Activated CD4-positive, alpha-beta memory T cell treated with anti-CD3 and anti-CD28 coated beads for 36 hours (primary cell): ENCODE measurements around the gene IL1R2. TPM values are rescaled to one million over a fixed set of nuclear protein-coding genes. Genes with fewer than 3 reads are reported as not detected.

Experiments
- CTCF ChIA-PET: fragments of 350-600 bp; sonication (Branson Sonifier 250); formaldehyde crosslinking; loops from one replicate; lab custom pipeline; 2021; ENCODE audit warnings: antibody characterized with exemption, inconsistent platforms; lab: Charles Lee
- POLR2A ChIA-PET: fragments of 350-600 bp; sonication (Branson Sonifier 250); formaldehyde crosslinking; loops from one replicate; lab custom pipeline; 2021; ENCODE audit warnings: antibody characterized with exemption; lab: Charles Lee
- DNase-seq: peaks from one replicate; pipeline ENCODE4 v3.0.0-alpha.2; 2020
- H3K27ac Mint-ChIP-seq: one replicate; pipeline ENCODE4 v1.8.0; 2021; ENCODE audit warnings: mixed read lengths
- H3K27me3 Mint-ChIP-seq: one replicate; pipeline ENCODE4 v1.8.0; 2021; ENCODE audit warnings: mixed read lengths
- H3K36me3 Mint-ChIP-seq: one replicate; pipeline ENCODE4 v1.8.0; 2021; ENCODE audit warnings: mixed read lengths
- H3K4me1 Mint-ChIP-seq: one replicate; pipeline ENCODE4 v1.8.0; 2021; ENCODE audit warnings: low read depth, mixed read lengths
- H3K4me3 Mint-ChIP-seq: one replicate; pipeline ENCODE4 v1.8.0; 2021; ENCODE audit warnings: mild to moderate bottlenecking, mixed read lengths
- H3K9me3 Mint-ChIP-seq: one replicate; pipeline ENCODE4 v1.8.0; 2021; ENCODE audit warnings: mixed read lengths
- intact Hi-C: fragments of 100-400 bp; cut with micrococcal nuclease; formaldehyde crosslinking; loops from one replicate; pipeline ENCODE4 v1.15.1; 2023
- total RNA-seq, 2 experiments: library from RNA; stranded (reverse); gene quantifications; one replicate each; pipeline ENCODE4 v1.2.3, GENCODE V29; 2021

IL1R2 gene
- total RNA-seq, 2 experiments from 2014 or later, result 35.6 to 36.2 TPM

GRCh38 chr2:101981066-101981465 is 10.7 kb upstream of the IL1R2 start:
- intact Hi-C loops, result no loop called here
- DNase-seq, result no peak
- ChIA-PET POLR2A (no interaction called here), CTCF (interaction anchor here (0.7 kb wide), 1 partner anchor 25 kb away, joined by 3 read pairs; no protein-coding TSS in a partner anchor)
- H3K4me3 Mint-ChIP-seq, result no peak overlapping the region
- no peak overlapping the region for H3K27ac Mint-ChIP-seq
- peaks cover 1% of the 10 kb centered on the region for H3K27me3 Mint-ChIP-seq
- no peaks in the 10 kb centered on the region for H3K9me3 Mint-ChIP-seq
- no peaks in the 10 kb centered on the region for H3K36me3 Mint-ChIP-seq
- H3K4me1 Mint-ChIP-seq, result no peaks in the 10 kb centered on the region

- no peak for DNase-seq
- H3K9me3 Mint-ChIP-seq, result no peaks in the 10 kb centered on the region
- H3K4me3 Mint-ChIP-seq, result no peak overlapping the region
- intact Hi-C loops, result no loop called here
- H3K27ac Mint-ChIP-seq, result no peak overlapping the region
- H3K36me3 Mint-ChIP-seq, result no peaks in the 10 kb centered on the region
- no peaks in the 10 kb centered on the region for H3K4me1 Mint-ChIP-seq
- peaks cover 1% of the 10 kb centered on the region for H3K27me3 Mint-ChIP-seq
- ChIA-PET POLR2A (no interaction called here), CTCF (interaction anchor here (0.7 kb wide), 1 partner anchor 25 kb away, joined by 3 read pairs; no protein-coding TSS in a partner anchor)
Measured at GRCh38 chr2:101981504-101981903, 10.3 kb upstream of the IL1R2 start.

- peaks cover 1% of the 10 kb centered on the region for H3K27me3 Mint-ChIP-seq
- H3K36me3 Mint-ChIP-seq, result no peaks in the 10 kb centered on the region
- POLR2A ChIA-PET, result no interaction called here
- H3K4me3 Mint-ChIP-seq, result no peak overlapping the region
- intact Hi-C loops, result no loop called here
- H3K9me3 Mint-ChIP-seq, result no peaks in the 10 kb centered on the region
- H3K4me1 Mint-ChIP-seq, result no peaks in the 10 kb centered on the region
- DNase-seq, result no peak
- CTCF ChIA-PET, result interaction anchor here (1.1 kb wide), 1 partner anchor 97 kb away, joined by 4 read pairs; no protein-coding TSS in a partner anchor
- no peak overlapping the region for H3K27ac Mint-ChIP-seq
Measured at GRCh38 chr2:101982495-101983029, 9.2 kb upstream of the IL1R2 start.

- H3K4me1 Mint-ChIP-seq, result no peaks in the 10 kb centered on the region
- no peaks in the 10 kb centered on the region for H3K36me3 Mint-ChIP-seq
- POLR2A ChIA-PET, result no interaction called here
- no peak for DNase-seq
- no peak overlapping the region for H3K4me3 Mint-ChIP-seq
- CTCF ChIA-PET, result interaction anchor here (1.1 to 2.0 kb wide), 2 partner anchors 98 to 100 kb away, joined by 4 to 10 read pairs; no protein-coding TSS in a partner anchor
- H3K27ac Mint-ChIP-seq, result no peak overlapping the region
- intact Hi-C loops, result no loop called here
- H3K9me3 Mint-ChIP-seq, result no peaks in the 10 kb centered on the region
- peaks cover 1% of the 10 kb centered on the region for H3K27me3 Mint-ChIP-seq
Measured at GRCh38 chr2:101983486-101983885, 8.3 kb upstream of the IL1R2 start.

GRCh38 chr2:101983928-101984327 is 7.8 kb upstream of the IL1R2 start:
- CTCF ChIA-PET, result interaction anchor here (0.6 to 2.0 kb wide), 3 partner anchors 99 to 103 kb away, joined by 3 to 10 read pairs (median 4); no protein-coding TSS in a partner anchor
- DNase-seq, result no peak
- H3K36me3 Mint-ChIP-seq, result no peaks in the 10 kb centered on the region
- H3K9me3 Mint-ChIP-seq, result no peaks in the 10 kb centered on the region
- no peak overlapping the region for H3K4me3 Mint-ChIP-seq
- intact Hi-C loops, result no loop called here
- peaks cover 1% of the 10 kb centered on the region for H3K27me3 Mint-ChIP-seq
- no peaks in the 10 kb centered on the region for H3K4me1 Mint-ChIP-seq
- H3K27ac Mint-ChIP-seq, result no peak overlapping the region
- POLR2A ChIA-PET, result no interaction called here

- DNase-seq, result no peak
- no peaks in the 10 kb centered on the region for H3K36me3 Mint-ChIP-seq
- intact Hi-C loops, result no loop called here
- no peaks in the 10 kb centered on the region for H3K9me3 Mint-ChIP-seq
- no peaks in the 10 kb centered on the region for H3K4me1 Mint-ChIP-seq
- CTCF ChIA-PET, result interaction anchor here (0.6 to 2.0 kb wide), 2 partner anchors 101 to 104 kb away, joined by 3 to 10 read pairs; no protein-coding TSS in a partner anchor
- H3K27ac Mint-ChIP-seq, result no peak overlapping the region
- POLR2A ChIA-PET, result no interaction called here
- no peak overlapping the region for H3K4me3 Mint-ChIP-seq
- H3K27me3 Mint-ChIP-seq, result peaks cover 1% of the 10 kb centered on the region
Measured at GRCh38 chr2:101984656-101985055, 7.1 kb upstream of the IL1R2 start.

- intact Hi-C loops, result no loop called here
- H3K4me1 Mint-ChIP-seq, result no peaks in the 10 kb centered on the region
- ChIA-PET CTCF (interaction anchor here (1.0 to 2.0 kb wide), 2 partner anchors 102 kb away, joined by 3 to 10 read pairs; no protein-coding TSS in a partner anchor), POLR2A (no interaction called here)
- no peak overlapping the region for H3K4me3 Mint-ChIP-seq
- no peak for DNase-seq
- peaks cover 3% of the 10 kb centered on the region for H3K27me3 Mint-ChIP-seq
- H3K27ac Mint-ChIP-seq, result no peak overlapping the region
- H3K9me3 Mint-ChIP-seq, result no peaks in the 10 kb centered on the region
- H3K36me3 Mint-ChIP-seq, result no peaks in the 10 kb centered on the region
Measured at GRCh38 chr2:101985101-101985792, 6.5 kb upstream of the IL1R2 start.

GRCh38 chr2:101985793-101986164 is 6.0 kb upstream of the IL1R2 start:
- CTCF ChIA-PET, result interaction anchor here (1.0 kb wide), 2 partner anchors 102 to 255 kb away, joined by 3 read pairs; no protein-coding TSS in a partner anchor
- POLR2A ChIA-PET, result no interaction called here
- Mint-ChIP-seq H3K4me1 (no peaks in the 10 kb centered on the region), H3K4me3 (no peak overlapping the region), H3K27me3 (peaks cover 3% of the 10 kb centered on the region), H3K36me3 (no peaks in the 10 kb centered on the region), H3K27ac (no peak overlapping the region), H3K9me3 (no peaks in the 10 kb centered on the region)
- no peak for DNase-seq
- intact Hi-C loops, result no loop called here

- Mint-ChIP-seq H3K27ac (no peak overlapping the region), H3K4me3 (no peak overlapping the region), H3K27me3 (peaks cover 7% of the 10 kb centered on the region), H3K4me1 (no peaks in the 10 kb centered on the region), H3K36me3 (no peaks in the 10 kb centered on the region), H3K9me3 (no peaks in the 10 kb centered on the region)
- DNase-seq, result no peak
- CTCF ChIA-PET, result interaction anchor here (1.0 kb wide), 2 partner anchors 103 to 254 kb away, joined by 3 read pairs; no protein-coding TSS in a partner anchor
- POLR2A ChIA-PET, result no interaction called here
- intact Hi-C loops, result no loop called here
Measured at GRCh38 chr2:101986376-101986775, 5.4 kb upstream of the IL1R2 start.

- H3K36me3 Mint-ChIP-seq, result no peaks in the 10 kb centered on the region
- intact Hi-C loops, result no loop called here
- no peak overlapping the region for H3K4me3 Mint-ChIP-seq
- no peaks in the 10 kb centered on the region for H3K9me3 Mint-ChIP-seq
- no peak for DNase-seq
- H3K27me3 Mint-ChIP-seq, result peaks cover 14% of the 10 kb centered on the region
- no peaks in the 10 kb centered on the region for H3K4me1 Mint-ChIP-seq
- ChIA-PET POLR2A (no interaction called here), CTCF (interaction anchor here (0.7 to 1.0 kb wide), 4 partner anchors 13 to 734 kb away, joined by 3 read pairs; partner anchors contain the start of gene CNOT11)
- no peak overlapping the region for H3K27ac Mint-ChIP-seq
Measured at GRCh38 chr2:101986804-101987740, 4.7 kb upstream of the IL1R2 start.

- H3K4me1 Mint-ChIP-seq, result no peaks in the 10 kb centered on the region
- no peaks in the 10 kb centered on the region for H3K36me3 Mint-ChIP-seq
- CTCF ChIA-PET, result interaction anchor here (0.9 kb wide), 1 partner anchor 32 kb away, joined by 3 read pairs; no protein-coding TSS in a partner anchor
- H3K4me3 Mint-ChIP-seq, result no peak overlapping the region
- no peak overlapping the region for H3K27ac Mint-ChIP-seq
- DNase-seq, result no peak
- POLR2A ChIA-PET, result no interaction called here
- intact Hi-C loops, result no loop called here
- peaks cover 19% of the 10 kb centered on the region for H3K27me3 Mint-ChIP-seq
- no peaks in the 10 kb centered on the region for H3K9me3 Mint-ChIP-seq
Measured at GRCh38 chr2:101987832-101988231, 3.9 kb upstream of the IL1R2 start.
